Measurements from ENCODE around the gene CAMK1G.

CAMK1G gene

DNA sequence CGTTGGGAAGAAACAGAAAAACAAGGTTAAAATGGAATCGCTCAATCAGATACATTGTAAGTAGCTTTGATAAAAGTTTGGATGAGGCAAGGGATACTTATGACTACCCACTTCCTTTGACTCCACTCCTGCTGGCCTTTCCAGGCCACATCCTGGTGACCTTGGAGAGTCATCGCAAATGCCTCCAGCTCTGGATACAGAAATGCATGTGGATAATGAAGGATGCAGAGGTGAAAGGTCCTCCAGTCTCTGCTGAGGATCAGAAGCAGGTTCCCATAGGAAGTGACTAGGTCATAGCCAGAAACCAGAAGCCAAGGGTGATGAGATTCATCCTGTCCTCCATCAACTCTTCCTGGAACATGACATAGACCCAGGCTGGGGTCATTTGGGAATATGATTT is 6.2 kb upstream of the CAMK1G start:
- no peaks in the 10 kb centered on the region for H3K9me3 ChIP-seq
- peaks cover 94% of the 10 kb centered on the region for H3K27me3 ChIP-seq
- no peaks in the 10 kb centered on the region for H3K36me3 ChIP-seq
- H3K4me1 ChIP-seq (ENCODE audit: control insufficient read depth in 1 of 2, insufficient read depth in 1 of 2, low read depth in 1 of 2, low read length in 1 of 2): no peaks in the 10 kb centered on the region
- H3K4me3 ChIP-seq (ENCODE audit: low read depth in 1 of 2, low read length in 1 of 2): no peak overlapping the region
- no peak overlapping the region for H3K27ac ChIP-seq
- TF ChIP-seq, protein P1, sequence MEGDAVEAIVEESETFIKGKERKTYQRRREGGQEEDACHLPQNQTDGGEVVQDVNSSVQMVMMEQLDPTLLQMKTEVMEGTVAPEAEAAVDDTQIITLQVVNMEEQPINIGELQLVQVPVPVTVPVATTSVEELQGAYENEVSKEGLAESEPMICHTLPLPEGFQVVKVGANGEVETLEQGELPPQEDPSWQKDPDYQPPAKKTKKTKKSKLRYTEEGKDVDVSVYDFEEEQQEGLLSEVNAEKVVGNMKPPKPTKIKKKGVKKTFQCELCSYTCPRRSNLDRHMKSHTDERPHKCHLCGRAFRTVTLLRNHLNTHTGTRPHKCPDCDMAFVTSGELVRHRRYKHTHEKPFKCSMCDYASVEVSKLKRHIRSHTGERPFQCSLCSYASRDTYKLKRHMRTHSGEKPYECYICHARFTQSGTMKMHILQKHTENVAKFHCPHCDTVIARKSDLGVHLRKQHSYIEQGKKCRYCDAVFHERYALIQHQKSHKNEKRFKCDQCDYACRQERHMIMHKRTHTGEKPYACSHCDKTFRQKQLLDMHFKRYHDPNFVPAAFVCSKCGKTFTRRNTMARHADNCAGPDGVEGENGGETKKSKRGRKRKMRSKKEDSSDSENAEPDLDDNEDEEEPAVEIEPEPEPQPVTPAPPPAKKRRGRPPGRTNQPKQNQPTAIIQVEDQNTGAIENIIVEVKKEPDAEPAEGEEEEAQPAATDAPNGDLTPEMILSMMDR (IDR thresholded peaks at IDR 0.05): no peak

DNA sequence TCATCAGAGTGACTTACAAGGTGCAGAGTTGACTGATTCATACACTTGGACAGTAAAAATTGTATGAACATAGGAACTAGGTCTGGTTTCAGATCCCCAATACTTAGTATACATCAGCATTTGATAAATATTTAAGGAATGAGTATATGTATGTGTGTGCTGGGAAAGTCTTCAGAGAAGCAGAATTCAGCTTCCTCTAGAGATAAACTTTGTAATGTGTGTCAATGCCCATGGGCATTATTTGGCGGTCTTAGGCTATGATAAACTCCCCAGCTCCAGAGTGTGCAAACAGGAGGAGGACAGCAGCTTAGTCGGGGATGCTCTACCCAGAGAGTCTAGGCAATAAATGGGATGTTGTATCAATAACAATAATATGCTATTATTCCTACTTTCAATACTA is 2.9 kb upstream of the CAMK1G start:
- peaks cover 0 to 2% of the 10 kb centered on the region in 2 experiments for H3K4me1 ChIP-seq (ENCODE audit: control insufficient read depth in 1 of 2, insufficient read depth in 1 of 2, low read depth in 1 of 2, low read length in 1 of 2)
- TF ChIP-seq, protein P1 (IDR thresholded peaks at IDR 0.05): no peak
- H3K9me3 ChIP-seq: no peaks in the 10 kb centered on the region
- H3K36me3 ChIP-seq: no peaks in the 10 kb centered on the region
- peaks cover 95% of the 10 kb centered on the region for H3K27me3 ChIP-seq
- no peak overlapping the region for H3K4me3 ChIP-seq (ENCODE audit: low read depth in 1 of 2, low read length in 1 of 2)
- H3K27ac ChIP-seq: no peak overlapping the region

DNA sequence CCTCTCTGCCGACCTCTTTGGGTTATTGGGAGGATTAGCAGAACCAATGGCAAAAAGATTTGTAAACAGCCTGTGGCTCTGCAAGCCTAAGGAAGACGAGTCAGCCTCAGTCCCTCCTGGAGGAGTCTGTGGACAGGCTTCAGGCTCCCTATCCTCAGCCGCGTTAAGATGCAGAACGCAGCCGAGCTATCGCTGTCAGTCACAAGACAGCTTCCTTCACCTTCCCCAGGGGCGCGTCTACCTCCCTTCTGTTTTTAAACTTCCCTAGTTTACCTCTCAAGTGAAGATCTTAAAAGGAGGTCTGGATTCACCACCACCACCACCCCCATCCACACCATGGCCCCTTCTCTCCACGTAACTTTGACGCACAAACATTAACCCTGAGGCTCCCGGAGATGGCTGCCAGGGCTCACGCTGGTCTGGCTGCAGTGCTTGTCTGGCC is 738 bp downstream of the CAMK1G start:
- Histone ChIP-seq H3K36me3 (no peaks in the 10 kb centered on the region), H3K27ac (no peak overlapping the region), H3K4me3 (ENCODE audit: low read depth in 1 of 2, low read length in 1 of 2) (no peak overlapping the region), H3K4me1 (ENCODE audit: control insufficient read depth in 1 of 2, insufficient read depth in 1 of 2, low read depth in 1 of 2, low read length in 1 of 2) (peaks cover 0 to 12% of the 10 kb centered on the region in 2 experiments), H3K27me3 (peaks cover 100% of the 10 kb centered on the region), H3K9me3 (no peaks in the 10 kb centered on the region)
- TF ChIP-seq, protein P1 (IDR thresholded peaks at IDR 0.05): no peak

DNA sequence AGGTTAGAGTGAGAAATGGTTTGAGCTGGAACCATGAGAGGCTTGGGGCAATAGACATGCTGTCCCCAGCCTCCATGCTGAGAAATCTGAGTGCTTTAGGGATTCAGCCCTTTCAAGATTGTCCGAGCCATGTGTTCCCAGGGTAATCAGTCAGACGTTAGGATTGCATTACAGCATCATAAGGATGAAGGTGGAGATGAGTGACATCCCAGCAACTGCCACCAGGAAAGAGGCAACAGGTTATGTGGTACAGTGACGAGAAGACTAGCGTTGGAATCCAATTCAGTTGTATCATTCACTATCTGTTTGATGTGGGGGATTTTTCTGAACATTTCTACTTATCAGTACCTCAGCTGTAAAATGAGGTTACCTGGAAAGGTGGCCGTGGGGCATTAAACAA is 1.7 kb downstream of the CAMK1G start:
- peaks cover 100% of the 10 kb centered on the region for H3K27me3 ChIP-seq
- peaks cover 0 to 12% of the 10 kb centered on the region in 2 experiments for H3K4me1 ChIP-seq (ENCODE audit: control insufficient read depth in 1 of 2, insufficient read depth in 1 of 2, low read depth in 1 of 2, low read length in 1 of 2)
- TF ChIP-seq, protein P1 (IDR thresholded peaks at IDR 0.05): no peak
- H3K27ac ChIP-seq: no peak overlapping the region
- H3K36me3 ChIP-seq: no peaks in the 10 kb centered on the region
- H3K4me3 ChIP-seq (ENCODE audit: low read depth in 1 of 2, low read length in 1 of 2): no peak overlapping the region
- no peaks in the 10 kb centered on the region for H3K9me3 ChIP-seq

DNA sequence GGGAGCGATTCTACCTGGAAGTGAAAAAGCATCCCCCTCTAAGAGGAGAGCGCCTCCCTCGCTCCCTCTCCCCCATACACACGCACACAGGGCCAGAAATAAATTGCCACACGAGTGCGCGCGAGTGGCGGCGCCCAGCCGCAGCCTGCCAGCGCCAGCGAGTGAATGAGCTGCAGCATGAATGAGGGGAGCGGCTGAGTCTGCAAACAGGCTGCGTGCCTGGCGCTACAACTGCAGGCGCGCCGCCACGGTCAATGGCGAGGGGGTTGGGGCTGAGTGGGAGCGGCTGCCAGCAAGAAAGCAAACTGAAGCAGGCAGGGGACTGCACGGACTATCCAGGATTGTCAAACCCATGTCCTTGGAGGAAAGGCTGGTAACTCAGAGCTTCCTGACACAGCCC is 2.2 kb downstream of the CAMK1G start:
- Histone ChIP-seq H3K36me3 (no peaks in the 10 kb centered on the region), H3K9me3 (no peaks in the 10 kb centered on the region), H3K27me3 (peaks cover 100% of the 10 kb centered on the region), H3K4me3 (ENCODE audit: low read depth in 1 of 2, low read length in 1 of 2) (no peak overlapping the region), H3K27ac (no peak overlapping the region), H3K4me1 (ENCODE audit: control insufficient read depth in 1 of 2, insufficient read depth in 1 of 2, low read depth in 1 of 2, low read length in 1 of 2) (peaks cover 0 to 12% of the 10 kb centered on the region in 2 experiments)
- TF ChIP-seq, protein P1 (IDR thresholded peaks at IDR 0.05): no peak
